ENCODE measurements around the gene TAGLN2. TPM values are rescaled to one million over a fixed set of nuclear protein-coding genes. Genes with fewer than 3 reads are reported as not detected.

TAGLN2 gene
- total RNA-seq (2014; rRNA removed; shearing (Covaris generic)): 242 and 387 TPM in 2 replicates

DNA sequence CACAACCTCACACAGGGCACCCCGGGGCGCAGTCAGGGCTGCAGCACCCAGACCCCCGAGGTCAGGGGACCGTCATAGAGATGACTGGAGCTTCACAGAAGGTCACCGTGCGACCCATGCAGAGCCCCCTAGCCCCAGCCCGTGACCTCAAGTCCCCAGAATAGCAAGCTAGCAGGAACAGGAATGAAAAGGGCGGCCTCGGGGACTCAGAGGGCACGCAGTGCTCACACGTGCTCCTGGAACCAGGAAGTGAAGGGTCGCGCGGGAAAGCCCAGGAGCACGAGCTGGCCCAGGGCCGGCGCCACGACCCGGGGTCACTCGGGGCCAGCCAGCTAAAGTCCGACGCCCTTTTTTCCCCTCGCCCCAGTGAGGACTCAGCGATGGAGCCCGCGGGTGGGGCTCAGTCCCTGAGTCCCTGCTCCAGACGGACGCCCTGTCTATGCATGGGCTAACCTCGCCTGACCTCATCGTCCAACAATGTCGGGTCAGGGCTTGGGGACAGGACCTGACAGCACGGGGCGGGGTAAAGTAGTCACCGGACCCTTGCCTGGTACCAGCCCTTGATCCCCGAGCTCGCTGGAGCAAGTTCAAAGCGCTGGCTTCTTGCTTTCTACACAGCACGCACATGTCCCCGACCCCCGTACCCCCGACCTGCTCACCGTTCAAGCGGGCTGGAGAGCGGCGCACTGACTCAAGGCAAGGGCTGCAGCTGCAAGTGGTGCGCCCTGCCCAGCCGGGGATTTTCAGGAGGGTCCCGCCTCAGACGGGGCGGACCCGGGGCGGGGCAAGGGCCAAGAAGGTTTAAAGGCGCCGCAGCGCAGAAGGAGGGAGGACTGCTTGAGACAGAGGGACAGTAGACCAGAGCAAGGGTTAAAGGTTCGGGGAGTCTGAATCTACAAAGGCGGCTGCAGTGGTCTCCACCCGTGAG, at the start of gene TAGLN2:
TSS of gene TAGLN2 (minus strand) at position 717 of the 928 bp plus-strand sequence. CDS start 4,998 bp downstream, outside the sequence.
- peaks cover 8% of the 10 kb centered on the region for H3K27me3 ChIP-seq (ENCODE audit: control insufficient read depth, insufficient read depth, low read length)
- peak; percentile 98 for DNase-seq
- H3K36me3 ChIP-seq (replicated peaks; ENCODE audit: control insufficient read depth, insufficient read depth, low read length): peaks cover 6% of the 10 kb centered on the region
- H3K4me3 ChIP-seq (ENCODE audit: insufficient read depth, low read depth, low read length): peak within 1 kb of the TSS; percentile 90

DNA sequence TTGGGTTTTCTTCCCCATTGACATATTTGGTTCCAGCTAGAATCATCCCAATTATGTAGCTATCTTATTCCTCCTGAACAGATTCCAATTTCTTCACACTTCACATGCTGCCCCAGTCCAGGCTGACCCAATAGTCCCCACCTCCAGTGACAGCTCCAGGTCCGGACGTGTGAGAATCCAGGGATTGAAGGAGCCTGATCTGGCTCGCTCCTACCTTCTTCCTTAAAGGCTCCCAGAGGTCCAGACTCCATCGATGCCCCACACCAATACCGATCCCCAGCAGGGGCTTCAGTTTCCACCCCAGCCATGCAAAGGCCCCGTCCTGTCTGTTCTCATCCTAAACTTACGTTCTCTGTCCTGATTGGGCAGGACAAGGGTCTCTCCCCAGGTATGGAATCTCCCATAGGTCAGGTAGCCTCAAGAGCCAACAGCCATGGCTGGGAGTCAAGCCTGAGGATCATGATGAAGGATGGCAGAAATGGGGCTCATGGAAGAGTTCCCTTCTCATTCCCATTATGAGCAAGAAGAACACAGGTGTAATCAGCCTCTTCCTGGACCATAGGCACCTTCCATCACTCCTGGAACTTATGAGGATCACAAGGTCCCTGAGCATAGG, 49.2 kb upstream of the TAGLN2 start:
- Histone ChIP-seq H3K36me3 (replicated peaks; ENCODE audit: control insufficient read depth, insufficient read depth, low read length) (no peaks in the 10 kb centered on the region), H3K27me3 (ENCODE audit: control insufficient read depth, insufficient read depth, low read length) (peaks cover 4% of the 10 kb centered on the region; the same call in 1 of the 2 replicates), H3K4me3 (ENCODE audit: insufficient read depth, low read depth, low read length) (no peak overlapping the region)
- no peak for DNase-seq

DNA sequence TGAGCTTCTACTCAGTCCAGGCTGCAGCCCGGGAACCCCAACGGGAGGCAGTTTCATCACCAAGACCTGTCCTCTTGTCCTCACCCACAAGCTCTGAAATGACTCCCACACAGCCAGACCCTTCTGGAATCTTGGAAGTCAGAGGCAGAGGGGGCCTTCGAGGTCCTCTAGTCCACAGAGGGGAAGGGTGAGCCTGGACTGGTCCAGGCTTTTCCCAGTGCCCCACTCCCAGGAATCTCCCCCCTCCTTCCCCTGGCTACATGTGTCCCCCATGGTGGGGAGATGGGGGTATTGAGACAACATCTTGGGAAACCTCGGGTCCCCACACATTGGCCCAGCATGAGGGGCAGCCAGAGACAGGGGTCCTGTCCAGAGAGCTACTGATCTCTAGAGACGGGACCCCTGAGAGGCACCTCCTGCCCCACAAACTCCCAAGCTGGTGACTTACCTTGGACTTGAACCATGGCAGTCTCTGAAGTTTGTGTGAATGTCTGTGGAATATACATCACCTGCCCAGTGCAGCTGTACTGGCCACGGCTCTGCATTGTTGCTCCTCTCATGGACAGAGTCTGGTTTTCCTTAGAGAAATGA, 48.1 kb upstream of the TAGLN2 start:
- H3K4me3 ChIP-seq (ENCODE audit: insufficient read depth, low read depth, low read length): no peak overlapping the region
- peaks cover 4% of the 10 kb centered on the region; the same call in 1 of the 2 replicates for H3K27me3 ChIP-seq (ENCODE audit: control insufficient read depth, insufficient read depth, low read length)
- no peak for DNase-seq
- no peaks in the 10 kb centered on the region for H3K36me3 ChIP-seq (replicated peaks; ENCODE audit: control insufficient read depth, insufficient read depth, low read length)

DNA sequence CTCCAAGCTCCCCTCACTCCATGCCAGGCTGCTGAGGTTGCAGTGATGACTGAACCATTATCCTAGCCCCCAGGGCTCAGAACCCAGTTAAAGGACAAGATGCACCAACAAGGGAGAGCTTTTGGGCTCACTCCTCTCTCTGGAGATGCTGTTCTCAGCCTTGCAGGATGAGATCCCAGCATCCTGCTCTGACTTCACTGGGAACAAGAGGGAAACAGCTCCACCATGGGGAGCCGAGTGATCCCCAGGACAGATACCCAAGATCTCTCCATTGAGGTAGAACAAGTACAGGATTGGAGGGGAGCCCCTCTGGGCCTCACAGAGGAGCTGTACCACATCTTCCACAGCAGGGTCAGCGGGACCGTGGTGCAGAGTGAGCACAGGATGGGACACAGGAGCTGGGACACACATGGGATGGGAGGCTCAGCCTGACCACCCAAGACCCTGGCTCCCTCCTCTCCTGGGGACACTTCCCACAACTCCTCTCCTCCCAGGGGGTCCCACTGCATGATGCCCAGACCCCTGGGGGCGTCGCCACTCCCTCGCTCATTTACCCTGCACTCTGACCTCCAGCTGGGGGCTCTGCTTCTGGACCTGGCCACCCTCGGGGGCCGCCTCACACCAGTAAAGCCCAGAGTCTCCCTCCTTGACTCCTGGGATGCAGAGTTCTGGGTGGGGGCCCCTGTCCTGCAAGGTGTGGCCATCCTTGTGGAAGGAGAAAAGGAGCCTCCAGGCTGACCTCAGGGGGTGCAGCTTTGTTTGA, 47.3 kb upstream of the TAGLN2 start:
- H3K36me3 ChIP-seq (replicated peaks; ENCODE audit: control insufficient read depth, insufficient read depth, low read length): no peaks in the 10 kb centered on the region
- DNase-seq: no peak
- H3K4me3 ChIP-seq (ENCODE audit: insufficient read depth, low read depth, low read length): no peak overlapping the region
- H3K27me3 ChIP-seq (ENCODE audit: control insufficient read depth, insufficient read depth, low read length): peaks cover 4% of the 10 kb centered on the region; the same call in 1 of the 2 replicates

DNA sequence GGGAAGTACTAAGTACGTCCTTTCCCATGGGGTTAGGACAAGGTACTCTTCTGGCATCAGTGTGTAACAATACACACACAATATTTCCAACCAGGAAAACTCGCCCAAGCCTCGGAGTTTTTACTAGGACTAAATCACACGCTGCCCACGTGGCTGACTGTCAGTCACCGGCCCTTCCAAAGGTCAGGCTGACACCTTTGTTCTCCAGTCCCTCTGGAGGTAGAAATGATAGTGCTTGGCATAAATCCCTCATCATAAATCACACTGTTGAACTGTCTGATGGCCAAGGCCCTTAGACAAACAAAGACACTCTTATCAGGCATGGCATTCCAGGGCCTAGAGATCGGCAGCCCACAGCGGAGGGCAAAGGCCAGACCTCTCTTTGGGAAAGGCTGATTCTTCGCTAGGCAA, 45.6 kb upstream of the TAGLN2 start:
- Histone ChIP-seq H3K27me3 (ENCODE audit: control insufficient read depth, insufficient read depth, low read length) (peaks cover 4% of the 10 kb centered on the region; the same call in 1 of the 2 replicates), H3K36me3 (replicated peaks; ENCODE audit: control insufficient read depth, insufficient read depth, low read length) (no peaks in the 10 kb centered on the region), H3K4me3 (ENCODE audit: insufficient read depth, low read depth, low read length) (no peak overlapping the region)
- DNase-seq: no peak

DNA sequence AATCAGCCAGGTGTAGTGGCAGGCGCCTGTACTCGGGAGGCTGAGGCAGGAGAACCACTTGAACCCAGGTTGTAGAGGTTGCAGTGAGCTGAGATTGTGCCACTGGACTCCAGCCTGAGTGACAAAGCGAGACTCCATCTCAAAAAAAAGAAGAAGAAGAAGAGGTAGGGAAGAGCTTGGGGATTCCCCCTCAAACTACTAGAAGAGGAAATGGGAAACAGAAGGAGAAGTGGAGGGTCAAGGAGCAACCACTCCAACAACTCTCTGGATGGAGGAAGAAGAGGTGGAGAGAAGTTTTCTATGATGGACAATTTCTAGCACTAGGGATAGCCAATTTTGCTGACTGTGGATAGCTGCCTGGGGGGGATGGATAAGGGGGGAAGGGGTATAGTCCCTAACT, 43.6 kb upstream of the TAGLN2 start:
- Histone ChIP-seq H3K27me3 (ENCODE audit: control insufficient read depth, insufficient read depth, low read length) (no peaks in the 10 kb centered on the region; the same call in none of the 2 replicates), H3K36me3 (replicated peaks; ENCODE audit: control insufficient read depth, insufficient read depth, low read length) (no peaks in the 10 kb centered on the region), H3K4me3 (ENCODE audit: insufficient read depth, low read depth, low read length) (no peak overlapping the region)
- DNase-seq: no peak

DNA sequence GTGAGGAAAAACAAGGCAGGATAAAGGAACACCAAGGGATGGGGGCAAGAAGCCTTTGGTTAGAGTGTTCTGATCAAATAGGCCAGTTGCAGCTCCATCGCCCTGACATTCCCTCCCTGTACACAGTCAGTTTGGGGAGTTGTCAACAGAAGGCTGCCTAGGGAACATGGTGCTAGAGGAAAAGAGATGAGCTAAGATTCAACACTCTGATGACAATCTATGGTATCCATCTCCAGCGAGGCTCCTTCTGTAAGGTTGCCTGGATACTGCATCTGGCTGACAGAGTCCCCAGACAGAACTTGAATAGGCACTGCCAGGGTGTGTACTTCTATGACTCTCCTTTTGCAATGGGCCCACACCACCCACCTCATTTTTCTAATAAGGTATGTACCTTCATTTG, 40.0 kb upstream of the TAGLN2 start:
- H3K4me3 ChIP-seq (ENCODE audit: insufficient read depth, low read depth, low read length): no peak overlapping the region
- no peak for DNase-seq
- H3K27me3 ChIP-seq (ENCODE audit: control insufficient read depth, insufficient read depth, low read length): no peaks in the 10 kb centered on the region; the same call in none of the 2 replicates
- no peaks in the 10 kb centered on the region for H3K36me3 ChIP-seq (replicated peaks; ENCODE audit: control insufficient read depth, insufficient read depth, low read length)

DNA sequence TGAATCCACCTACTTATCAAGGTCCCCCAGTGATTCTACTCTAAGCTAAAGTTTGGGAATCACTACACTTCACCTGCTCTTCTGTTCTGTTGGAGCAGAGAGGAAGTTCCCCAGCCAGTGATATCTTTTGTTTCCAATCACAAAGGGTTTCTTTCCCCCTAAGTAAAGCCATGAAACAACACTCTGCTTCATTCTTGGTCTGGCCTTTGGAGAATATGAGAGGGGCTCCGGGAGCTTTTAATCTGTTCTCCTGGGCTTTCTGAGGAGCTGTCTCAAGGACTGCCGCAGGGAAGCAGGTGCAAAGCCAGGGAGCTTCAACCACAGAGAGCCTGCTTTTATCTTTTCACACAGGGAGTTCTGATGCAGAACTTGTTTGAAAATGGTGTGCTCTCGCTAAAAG, 38.8 kb upstream of the TAGLN2 start:
- H3K4me3 ChIP-seq (ENCODE audit: insufficient read depth, low read depth, low read length): no peak overlapping the region
- H3K27me3 ChIP-seq (ENCODE audit: control insufficient read depth, insufficient read depth, low read length): no peaks in the 10 kb centered on the region; the same call in 1 of the 2 replicates
- DNase-seq: peak; percentile 31
- H3K36me3 ChIP-seq (replicated peaks; ENCODE audit: control insufficient read depth, insufficient read depth, low read length): no peaks in the 10 kb centered on the region

DNA sequence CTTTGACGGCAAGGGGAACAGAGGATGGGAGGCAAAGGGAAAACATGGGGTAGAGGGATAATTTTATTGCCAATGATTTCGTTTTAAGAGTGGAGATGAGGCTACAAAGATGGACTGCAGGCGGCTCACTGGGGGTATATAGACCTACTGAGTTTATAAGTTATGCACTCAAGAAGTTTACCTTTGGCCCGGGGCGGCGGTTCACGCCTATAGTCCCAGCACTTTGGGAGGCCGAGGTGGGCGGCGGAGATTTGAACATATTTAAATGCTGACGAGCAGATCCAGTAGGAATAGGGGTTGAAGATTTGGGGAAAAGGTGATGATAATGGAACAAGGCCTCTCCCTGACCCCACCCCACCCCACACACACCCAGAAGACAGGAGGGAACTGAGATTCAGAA, 36.9 kb upstream of the TAGLN2 start:
- DNase-seq: no peak
- no peaks in the 10 kb centered on the region; the same call in 1 of the 2 replicates for H3K27me3 ChIP-seq (ENCODE audit: control insufficient read depth, insufficient read depth, low read length)
- no peaks in the 10 kb centered on the region for H3K36me3 ChIP-seq (replicated peaks; ENCODE audit: control insufficient read depth, insufficient read depth, low read length)
- no peak overlapping the region for H3K4me3 ChIP-seq (ENCODE audit: insufficient read depth, low read depth, low read length)

DNA sequence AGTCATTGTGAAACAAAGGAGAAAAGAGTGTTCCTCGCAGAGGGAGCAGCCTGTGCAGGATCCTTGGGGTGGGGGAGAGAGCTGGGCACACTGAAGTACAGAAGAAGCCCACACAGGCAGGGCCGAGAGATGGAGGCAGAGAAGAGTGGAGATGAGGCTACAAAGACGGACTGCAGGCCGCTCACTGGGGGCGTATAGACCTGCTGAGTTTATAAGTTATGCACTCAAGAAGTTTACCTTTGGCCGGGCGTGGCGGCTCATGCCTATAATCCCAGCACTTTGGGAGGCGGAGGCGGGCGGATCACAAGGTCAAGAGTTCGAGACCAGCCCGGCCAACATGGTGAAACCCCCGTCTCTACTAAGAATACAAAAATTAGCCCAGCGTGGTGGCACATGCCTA, 36.3 kb upstream of the TAGLN2 start:
- no peaks in the 10 kb centered on the region for H3K36me3 ChIP-seq (replicated peaks; ENCODE audit: control insufficient read depth, insufficient read depth, low read length)
- no peak for DNase-seq
- no peaks in the 10 kb centered on the region; the same call in 1 of the 2 replicates for H3K27me3 ChIP-seq (ENCODE audit: control insufficient read depth, insufficient read depth, low read length)
- no peak overlapping the region for H3K4me3 ChIP-seq (ENCODE audit: insufficient read depth, low read depth, low read length)

DNA sequence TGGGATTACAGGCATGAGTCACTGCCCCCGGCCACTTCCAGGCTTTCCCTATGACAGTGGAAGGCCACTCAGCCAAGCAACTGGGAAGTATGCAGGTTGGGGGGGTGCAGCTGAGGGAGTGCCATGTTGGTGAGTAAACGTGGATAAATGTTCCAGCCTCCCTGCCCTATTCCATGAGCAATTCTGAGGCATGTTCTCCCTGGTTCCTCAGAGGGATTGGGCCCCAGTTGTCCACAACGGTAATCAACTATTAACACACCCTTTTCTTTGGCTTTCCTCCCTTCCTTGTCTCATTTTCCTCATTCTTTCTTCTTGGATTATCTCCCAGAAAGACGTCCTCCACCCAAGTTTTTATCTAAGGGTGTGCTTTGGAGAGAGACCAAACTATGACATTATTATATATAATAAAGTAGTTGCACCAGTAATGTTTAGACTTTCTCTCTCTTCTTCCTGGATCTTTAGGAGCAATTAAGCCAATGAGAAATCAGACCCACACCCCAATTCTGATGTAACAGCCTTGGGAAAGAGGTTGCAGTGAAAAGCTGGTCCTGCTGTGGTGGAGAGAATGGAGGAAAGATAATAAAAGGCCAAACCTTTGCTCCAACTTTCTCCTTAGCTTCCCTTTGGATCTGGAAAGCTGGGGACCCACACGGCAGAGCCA, 35.5 kb upstream of the TAGLN2 start:
- no peak overlapping the region for H3K4me3 ChIP-seq (ENCODE audit: insufficient read depth, low read depth, low read length)
- no peaks in the 10 kb centered on the region for H3K36me3 ChIP-seq (replicated peaks; ENCODE audit: control insufficient read depth, insufficient read depth, low read length)
- no peak for DNase-seq
- no peaks in the 10 kb centered on the region; the same call in 1 of the 2 replicates for H3K27me3 ChIP-seq (ENCODE audit: control insufficient read depth, insufficient read depth, low read length)

DNA sequence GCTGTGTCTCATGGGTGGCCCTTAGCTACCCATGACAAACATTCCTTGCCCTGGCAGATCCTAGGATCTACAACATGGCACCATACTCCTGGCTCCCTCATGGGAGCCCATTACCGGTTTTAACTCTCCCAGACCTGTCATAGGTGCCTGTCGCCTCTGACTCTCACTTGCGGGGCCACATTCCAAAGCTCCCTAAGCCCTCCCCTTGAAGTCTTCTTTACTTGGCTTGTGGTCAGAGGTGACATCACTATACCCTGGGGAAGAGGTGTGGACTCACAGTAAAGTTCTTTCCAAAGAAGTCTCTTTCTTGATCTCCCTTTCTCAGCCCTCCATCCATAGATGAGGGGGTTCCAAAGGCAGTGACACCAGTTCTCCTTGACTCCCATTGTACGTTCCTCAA, 34.1 kb upstream of the TAGLN2 start:
- H3K4me3 ChIP-seq (ENCODE audit: insufficient read depth, low read depth, low read length): no peak overlapping the region
- no peaks in the 10 kb centered on the region; the same call in 1 of the 2 replicates for H3K27me3 ChIP-seq (ENCODE audit: control insufficient read depth, insufficient read depth, low read length)
- no peaks in the 10 kb centered on the region for H3K36me3 ChIP-seq (replicated peaks; ENCODE audit: control insufficient read depth, insufficient read depth, low read length)
- DNase-seq: no peak

DNA sequence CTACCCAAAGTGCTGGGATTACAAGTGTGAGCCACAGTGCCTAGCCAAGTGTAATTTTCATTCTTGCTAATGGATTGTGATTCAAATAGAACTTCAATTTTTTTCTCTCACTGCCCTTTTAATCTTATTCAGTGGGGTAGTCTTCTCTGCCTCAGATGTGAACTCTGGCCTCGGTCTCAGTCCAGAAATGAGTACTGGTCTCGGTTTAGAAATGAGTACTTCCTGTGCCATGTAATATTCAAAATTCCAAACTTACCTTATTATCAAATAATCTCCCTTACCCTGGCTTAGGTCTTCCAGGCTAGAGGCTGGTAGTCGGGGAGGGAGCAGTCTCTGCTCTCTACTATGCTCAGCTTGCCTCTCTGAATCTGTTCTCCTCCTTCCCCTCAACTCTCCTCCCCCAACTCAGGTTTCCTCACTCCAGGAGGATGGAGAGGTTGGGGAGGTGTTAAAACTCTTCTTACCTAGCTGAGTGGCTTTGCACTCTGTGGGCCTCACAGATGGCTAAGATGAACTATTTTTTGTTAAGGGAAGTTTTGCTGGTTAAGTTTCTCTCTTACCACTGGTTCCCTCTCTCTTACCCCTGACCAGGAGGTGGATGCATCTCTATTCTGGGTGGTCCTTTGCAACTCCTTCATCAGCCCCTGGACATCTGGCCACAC, 33.5 kb upstream of the TAGLN2 start:
- H3K4me3 ChIP-seq (ENCODE audit: insufficient read depth, low read depth, low read length): no peak overlapping the region
- no peaks in the 10 kb centered on the region for H3K36me3 ChIP-seq (replicated peaks; ENCODE audit: control insufficient read depth, insufficient read depth, low read length)
- H3K27me3 ChIP-seq (ENCODE audit: control insufficient read depth, insufficient read depth, low read length): no peaks in the 10 kb centered on the region; the same call in 1 of the 2 replicates
- DNase-seq: no peak

Data from H7 (cell line).